CD4-positive, alpha-beta T cell treated with Interleukin-12 subunit alpha and Interleukin-12 subunit beta, for 1 hour (primary cell): ENCODE data around the gene NTPCR.

Source experiments
- DNase-seq: peaks from one replicate; pipeline ENCODE4 v3.0.0-alpha.2; 2020

Gene NTPCR

GRCh38 chr1:232965124-232965911 lies 14.9 kb downstream of the NTPCR start:
- no peak for DNase-seq

- no peak for DNase-seq
Observed at GRCh38 chr1:232965912-232966217, 15.5 kb downstream of the NTPCR start.

- no peak for DNase-seq
Observed at GRCh38 chr1:232966663-232967062, 16.3 kb downstream of the NTPCR start.

GRCh38 chr1:232968391-232968790 lies 18.0 kb downstream of the NTPCR start:
- no peak for DNase-seq

GRCh38 chr1:232968965-232969364 lies 18.6 kb downstream of the NTPCR start:
- DNase-seq: no peak

GRCh38 chr1:232969799-232970198 lies 19.4 kb downstream of the NTPCR start:
- no peak for DNase-seq

- no peak for DNase-seq
Observed at GRCh38 chr1:232970508-232970907, 20.1 kb downstream of the NTPCR start.

- no peak for DNase-seq
Observed at GRCh38 chr1:232973652-232974611, 23.5 kb downstream of the NTPCR start.

- DNase-seq: no peak
Observed at GRCh38 chr1:232974971-232975370, 24.6 kb downstream of the NTPCR start.

GRCh38 chr1:232978091-232978634 lies 27.8 kb downstream of the NTPCR start:
- DNase-seq: peak; percentile 11

- DNase-seq: no peak
Observed at GRCh38 chr1:232978815-232979214, 28.4 kb downstream of the NTPCR start.

- no peak for DNase-seq
Observed at GRCh38 chr1:232979558-232979957, 29.1 kb downstream of the NTPCR start.

GRCh38 chr1:232980355-232980978 lies 30.1 kb downstream of the NTPCR start:
- DNase-seq: no peak

- DNase-seq: no peak
Observed at GRCh38 chr1:232980986-232981560, 30.7 kb downstream of the NTPCR start.

GRCh38 chr1:232982238-232982944 lies 32.0 kb downstream of the NTPCR start:
- no peak for DNase-seq

- DNase-seq: no peak
Observed at GRCh38 chr1:232983375-232983774, 33.0 kb downstream of the NTPCR start.

GRCh38 chr1:232983817-232984567 lies 33.6 kb downstream of the NTPCR start:
- no peak for DNase-seq

- no peak for DNase-seq
Observed at GRCh38 chr1:232984577-232985425, 34.4 kb downstream of the NTPCR start.

GRCh38 chr1:232985882-232986526 lies 35.6 kb downstream of the NTPCR start:
- no peak for DNase-seq

- DNase-seq: no peak
Observed at GRCh38 chr1:232986527-232986922, 36.1 kb downstream of the NTPCR start.
